ENCODE data around the gene DNAJC5G. TPM values are rescaled to one million over a fixed set of nuclear protein-coding genes. Genes with fewer than 3 reads are reported as not detected.
"Not testable (repeated sequence)": the region's sequence is repeated elsewhere in the genome, so short reads cannot be mapped to it uniquely, and the experiment has no call there.

DNAJC5G gene
- total RNA-seq, 4 donors from 2014 or later = 0.33 to 2.1 (median 1.1) TPM; not detected in 1

- Histone ChIP-seq H3K9me3 (no peaks in the 10 kb centered on the region), H3K27ac (no peak overlapping the region), H3K27me3 (peaks cover 29% of the 10 kb centered on the region), H3K4me3 (replicated peaks in 1 of 3) (peak overlapping the region in 1 of 3 donors; percentile 14), H3K36me3 (no peaks in the 10 kb centered on the region), H3K4me1 (peaks cover 30 to 38% of the 10 kb centered on the region in 2 donors)
- TF ChIP-seq POLR2A (IDR thresholded peaks at IDR 0.05) = no peak
- TF ChIP-seq, protein P1, sequence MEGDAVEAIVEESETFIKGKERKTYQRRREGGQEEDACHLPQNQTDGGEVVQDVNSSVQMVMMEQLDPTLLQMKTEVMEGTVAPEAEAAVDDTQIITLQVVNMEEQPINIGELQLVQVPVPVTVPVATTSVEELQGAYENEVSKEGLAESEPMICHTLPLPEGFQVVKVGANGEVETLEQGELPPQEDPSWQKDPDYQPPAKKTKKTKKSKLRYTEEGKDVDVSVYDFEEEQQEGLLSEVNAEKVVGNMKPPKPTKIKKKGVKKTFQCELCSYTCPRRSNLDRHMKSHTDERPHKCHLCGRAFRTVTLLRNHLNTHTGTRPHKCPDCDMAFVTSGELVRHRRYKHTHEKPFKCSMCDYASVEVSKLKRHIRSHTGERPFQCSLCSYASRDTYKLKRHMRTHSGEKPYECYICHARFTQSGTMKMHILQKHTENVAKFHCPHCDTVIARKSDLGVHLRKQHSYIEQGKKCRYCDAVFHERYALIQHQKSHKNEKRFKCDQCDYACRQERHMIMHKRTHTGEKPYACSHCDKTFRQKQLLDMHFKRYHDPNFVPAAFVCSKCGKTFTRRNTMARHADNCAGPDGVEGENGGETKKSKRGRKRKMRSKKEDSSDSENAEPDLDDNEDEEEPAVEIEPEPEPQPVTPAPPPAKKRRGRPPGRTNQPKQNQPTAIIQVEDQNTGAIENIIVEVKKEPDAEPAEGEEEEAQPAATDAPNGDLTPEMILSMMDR (IDR thresholded peaks at IDR 0.05) = no peak
- WGBS, 2 donors = 0 to 2% methylated on average over 14 to 23 of the region's 38 CpGs
- no peak for DNase-seq
- intact Hi-C loops (cut with DNase I) = no loop called here
These were observed 10.9 kb upstream of the DNAJC5G start for GRCh38 chr2:27264253-27264752.

GRCh38 chr2:27264753-27265535, 10.3 kb upstream of the DNAJC5G start:
- H3K36me3 ChIP-seq = no peaks in the 10 kb centered on the region
- 9% methylated on average over 17 to 20 of the region's 56 CpGs for WGBS, 2 donors
- intact Hi-C loops (cut with DNase I) = no loop called here
- H3K27me3 ChIP-seq = peaks cover 29% of the 10 kb centered on the region
- H3K27ac ChIP-seq = no peak overlapping the region
- peak; percentile 73 to 81 for DNase-seq
- TF ChIP-seq, protein P1 (IDR thresholded peaks at IDR 0.05) = peak in 4 of 6 experiments; percentile 30 to 61 (median 50)
- no peak for TF ChIP-seq POLR2A (IDR thresholded peaks at IDR 0.05)
- H3K9me3 ChIP-seq = no peaks in the 10 kb centered on the region
- H3K4me1 ChIP-seq = peaks cover 30 to 38% of the 10 kb centered on the region in 2 donors
- peak overlapping the region in 1 of 3 donors; percentile 14 for H3K4me3 ChIP-seq (replicated peaks in 1 of 3)

DNA sequence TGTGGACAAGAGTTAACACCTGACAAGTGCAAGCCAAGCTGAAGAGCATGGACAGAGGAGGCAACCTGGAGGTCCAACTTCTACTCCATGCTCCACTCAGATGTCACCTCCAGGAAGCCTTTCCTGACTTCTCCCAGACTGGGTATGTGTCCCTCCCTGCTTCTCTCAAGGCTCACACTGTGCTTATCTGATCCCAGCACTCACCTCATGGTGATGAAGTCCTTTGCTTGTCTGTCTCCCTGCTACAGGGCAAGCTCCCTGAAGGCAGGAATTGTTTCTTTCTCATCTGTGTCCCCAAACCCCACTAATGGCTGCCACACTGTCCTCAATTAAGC, 9.7 kb upstream of the DNAJC5G start:
- TF ChIP-seq, protein P1 (IDR thresholded peaks at IDR 0.05) = no peak
- TF ChIP-seq POLR2A (IDR thresholded peaks at IDR 0.05) = no peak

DNA sequence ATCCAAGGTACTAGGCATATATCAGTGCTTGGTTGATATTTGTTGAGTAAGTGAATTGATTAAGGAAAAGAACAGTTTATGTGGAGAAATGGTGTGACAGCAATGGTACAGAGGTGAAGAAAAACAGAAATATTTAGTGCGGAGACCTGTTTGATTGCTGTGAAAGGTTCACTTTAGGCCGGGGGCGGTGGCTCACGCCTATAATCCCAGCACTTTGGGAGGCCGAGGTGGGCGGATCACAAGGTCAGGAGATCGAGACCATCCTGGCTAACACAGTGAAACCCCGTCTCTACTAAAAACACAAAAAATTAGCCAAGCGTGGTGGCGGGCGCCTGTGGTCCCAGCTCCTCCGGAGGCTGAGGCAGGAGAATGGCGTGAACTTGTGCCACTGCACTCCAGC, 6.9 kb upstream of the DNAJC5G start:
- peaks cover 20 to 22% of the 10 kb centered on the region in 2 donors for H3K4me1 ChIP-seq
- H3K27ac ChIP-seq; H3K27me3 ChIP-seq; H3K4me3 ChIP-seq (replicated peaks in 1 of 3); H3K9me3 ChIP-seq; intact Hi-C loops (cut with DNase I); DNase-seq; H3K36me3 ChIP-seq: not testable (repeated sequence)
- WGBS, 2 donors = 56 to 62% methylated on average over 13 of the region's 13 CpGs

More for the DNA sequence above, 9.7 kb upstream of the DNAJC5G start:
- Histone ChIP-seq H3K27ac (no peak overlapping the region), H3K9me3 (no peaks in the 10 kb centered on the region), H3K27me3 (peaks cover 29% of the 10 kb centered on the region), H3K36me3 (no peaks in the 10 kb centered on the region), H3K4me3 (replicated peaks in 1 of 3) (no peak overlapping the region), H3K4me1 (peaks cover 30 to 38% of the 10 kb centered on the region in 2 donors)
- no peak for DNase-seq
- intact Hi-C loops (cut with DNase I) = no loop called here

- H3K36me3 ChIP-seq = no peaks in the 10 kb centered on the region
- no peak overlapping the region for H3K4me3 ChIP-seq (replicated peaks in 1 of 3)
- no peaks in the 10 kb centered on the region for H3K9me3 ChIP-seq
- no peak for DNase-seq
- H3K4me1 ChIP-seq = peaks cover 3 to 4% of the 10 kb centered on the region in 2 donors
- H3K27me3 ChIP-seq = no peaks in the 10 kb centered on the region
- 86% methylated on average over 3 of the region's 3 CpGs for WGBS, 2 donors
- TF ChIP-seq, protein P1 (IDR thresholded peaks at IDR 0.05) = no peak
- no peak for TF ChIP-seq POLR2A (IDR thresholded peaks at IDR 0.05)
- intact Hi-C loops (cut with DNase I) = no loop called here
- H3K27ac ChIP-seq = no peak overlapping the region
These were observed 5.1 kb upstream of the DNAJC5G start for GRCh38 chr2:27270131-27270530.

Measured in thyroid gland (tissue), 4 donors.